MV-4-11 (cell line): ENCODE data around the gene OR5AS1.
"Not testable (repeated sequence)": the region's sequence is repeated elsewhere in the genome, so short reads cannot be mapped to it uniquely, and the experiment has no call there.

Source experiments
- DNase-seq: peaks from one replicate; lab custom pipeline; 2025; lab: John Stamatoyannopoulos, UW

Gene OR5AS1

GRCh38 chr11:56027354-56027753 lies at the start of gene OR5AS1:
Gene OR5AS1, plus strand, starts transcription at chr11:56027654. Its CDS starts 2,765 bp downstream, at chr11:56030419.
- no peak for DNase-seq

- DNase-seq: no peak
These were observed 32.9 kb upstream of the OR5AS1 start, which contains the start of gene OR5F1 for GRCh38 chr11:55994525-55994924. Gene OR5F1, minus strand, starts transcription at chr11:55994625. Its CDS starts 0 bp downstream, at chr11:55994625.

GRCh38 chr11:56010716-56011115 lies 16.7 kb upstream of the OR5AS1 start:
- DNase-seq: no peak

GRCh38 chr11:56013805-56014204 lies 13.6 kb upstream of the OR5AS1 start:
- no peak for DNase-seq

GRCh38 chr11:56045538-56045937 lies 18.1 kb downstream of the OR5AS1 start:
- DNase-seq: no peak

GRCh38 chr11:56048480-56048879 lies 21.0 kb downstream of the OR5AS1 start:
- no peak for DNase-seq

GRCh38 chr11:56049487-56049886 lies 22.0 kb downstream of the OR5AS1 start:
- DNase-seq: no peak

GRCh38 chr11:56056366-56056765 lies 28.9 kb downstream of the OR5AS1 start:
- not testable (repeated sequence) for DNase-seq

- DNase-seq: not testable (repeated sequence)
These were observed 30.3 kb downstream of the OR5AS1 start for GRCh38 chr11:56057661-56058237.

- not testable (repeated sequence) for DNase-seq
These were observed 30.9 kb downstream of the OR5AS1 start for GRCh38 chr11:56058260-56058780.

- DNase-seq: no peak
These were observed 39.5 kb downstream of the OR5AS1 start for GRCh38 chr11:56066980-56067379.
